ENCODE results near the gene GPSM1. TPM values are rescaled to one million over a fixed set of nuclear protein-coding genes. Genes with fewer than 3 reads are reported as not detected.

The GPSM1 gene
- polyA plus RNA-seq, 1 of the 3 experiments (the other 2 are of a cell fraction), result 26.7 TPM

DNA sequence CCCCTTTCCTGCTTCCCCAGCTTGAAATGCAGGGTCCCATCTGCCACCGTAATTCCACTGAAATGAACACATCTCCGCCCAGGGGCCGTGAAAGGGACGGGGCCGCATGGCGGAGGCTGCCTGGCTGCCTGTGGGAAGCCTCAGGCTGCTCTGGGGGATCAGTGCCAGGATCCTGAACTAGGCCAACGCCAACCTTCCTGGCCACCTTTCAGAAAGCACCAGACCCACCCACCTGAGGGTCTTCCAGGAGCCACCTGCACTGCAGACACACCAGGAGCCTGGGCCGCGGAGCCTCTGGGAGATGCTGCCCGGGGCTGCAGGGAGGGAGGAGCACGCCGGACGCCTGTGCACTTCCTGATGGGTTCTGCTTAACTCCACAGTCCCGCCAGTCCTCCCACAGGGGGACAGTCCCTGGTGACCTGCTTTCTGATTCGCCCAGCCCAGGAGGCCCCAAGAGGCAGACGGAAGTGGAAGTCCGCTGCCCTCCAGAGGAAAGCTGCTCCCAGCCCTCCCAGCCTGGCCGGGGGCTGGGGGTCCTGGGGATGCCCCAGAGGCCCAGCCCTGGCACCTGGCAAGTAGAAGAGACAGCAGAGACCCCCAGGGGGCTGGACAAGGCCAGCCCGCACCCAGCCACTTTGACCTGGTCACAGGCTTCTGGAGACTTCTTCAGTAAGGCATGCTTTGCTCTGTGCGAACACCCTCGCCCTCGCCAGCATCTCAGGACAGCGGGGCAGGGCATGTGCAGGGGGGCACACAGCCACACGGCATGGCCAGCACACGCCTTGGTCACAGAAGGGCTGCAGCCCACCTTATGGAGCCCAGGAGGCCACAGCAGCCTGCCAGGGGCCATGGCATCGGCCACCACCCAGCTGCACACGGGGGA lies 46.2 kb downstream of the GPSM1 start, which contains the start of gene CARD9 (continued):
- no peak for TF ChIP-seq MEF2A (IDR thresholded peaks at IDR 0.05; ENCODE audit: borderline replicate concordance, low read depth)

DNA sequence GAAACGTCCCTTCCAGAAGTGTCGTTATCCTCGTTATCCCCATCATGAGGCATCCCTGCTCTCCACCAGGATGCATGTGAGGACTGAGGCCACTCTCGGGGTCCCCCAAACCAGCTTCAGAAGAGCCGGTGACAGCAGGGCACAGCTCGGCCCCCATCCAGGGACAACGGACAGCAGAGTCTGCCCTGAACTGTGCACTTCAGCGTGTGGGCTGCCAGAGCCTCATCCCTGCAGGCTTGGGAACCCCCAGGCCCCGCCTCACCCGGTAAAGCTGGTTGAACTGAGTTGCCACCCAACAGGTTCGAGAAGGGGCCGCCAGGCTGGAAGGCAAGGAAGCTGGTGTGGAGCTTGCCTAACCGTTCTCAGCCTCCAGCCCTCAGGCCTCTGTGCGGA lies 46.8 kb downstream of the GPSM1 start:
- H3K27me3 ChIP-seq (ENCODE audit: insufficient read depth), result no peaks in the 10 kb centered on the region
- no peaks in the 10 kb centered on the region for H3K79me2 ChIP-seq (ENCODE audit: insufficient read depth)
- TF ChIP-seq ELF1 (IDR thresholded peaks at IDR 0.05) (no peak), RFX5 (IDR thresholded peaks at IDR 0.05; ENCODE audit: low read length) (no peak), GATA2 (CRISPR knock-in tag; IDR thresholded peaks at IDR 0.05) (no peak), TEAD4 (IDR thresholded peaks at IDR 0.05; ENCODE audit: borderline replicate concordance, insufficient read depth) (no peak), GABPA (IDR thresholded peaks at IDR 0.05; ENCODE audit: low read depth) (no peak), NFIC (IDR thresholded peaks at IDR 0.05; ENCODE audit: borderline replicate concordance) (no peak), JUND (IDR thresholded peaks at IDR 0.05) (no peak), EP300 (IDR thresholded peaks at IDR 0.05; ENCODE audit: borderline replicate concordance in 1 of 2, low read depth in 1 of 2, low read length in 1 of 2) (no peak), SMC3 (IDR thresholded peaks at IDR 0.05; ENCODE audit: low read depth, low read length) (no peak), SIN3A (IDR thresholded peaks at IDR 0.05; ENCODE audit: borderline replicate concordance, low read depth, low read length) (no peak)
- TF ChIP-seq, protein P1, sequence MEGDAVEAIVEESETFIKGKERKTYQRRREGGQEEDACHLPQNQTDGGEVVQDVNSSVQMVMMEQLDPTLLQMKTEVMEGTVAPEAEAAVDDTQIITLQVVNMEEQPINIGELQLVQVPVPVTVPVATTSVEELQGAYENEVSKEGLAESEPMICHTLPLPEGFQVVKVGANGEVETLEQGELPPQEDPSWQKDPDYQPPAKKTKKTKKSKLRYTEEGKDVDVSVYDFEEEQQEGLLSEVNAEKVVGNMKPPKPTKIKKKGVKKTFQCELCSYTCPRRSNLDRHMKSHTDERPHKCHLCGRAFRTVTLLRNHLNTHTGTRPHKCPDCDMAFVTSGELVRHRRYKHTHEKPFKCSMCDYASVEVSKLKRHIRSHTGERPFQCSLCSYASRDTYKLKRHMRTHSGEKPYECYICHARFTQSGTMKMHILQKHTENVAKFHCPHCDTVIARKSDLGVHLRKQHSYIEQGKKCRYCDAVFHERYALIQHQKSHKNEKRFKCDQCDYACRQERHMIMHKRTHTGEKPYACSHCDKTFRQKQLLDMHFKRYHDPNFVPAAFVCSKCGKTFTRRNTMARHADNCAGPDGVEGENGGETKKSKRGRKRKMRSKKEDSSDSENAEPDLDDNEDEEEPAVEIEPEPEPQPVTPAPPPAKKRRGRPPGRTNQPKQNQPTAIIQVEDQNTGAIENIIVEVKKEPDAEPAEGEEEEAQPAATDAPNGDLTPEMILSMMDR (IDR thresholded peaks at IDR 0.05), result no peak
- TF ChIP-seq, protein P2, sequence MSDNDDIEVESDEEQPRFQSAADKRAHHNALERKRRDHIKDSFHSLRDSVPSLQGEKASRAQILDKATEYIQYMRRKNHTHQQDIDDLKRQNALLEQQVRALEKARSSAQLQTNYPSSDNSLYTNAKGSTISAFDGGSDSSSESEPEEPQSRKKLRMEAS (IDR thresholded peaks at IDR 0.05; ENCODE audit: low read depth), result no peak
- TF ChIP-seq, protein P3, sequence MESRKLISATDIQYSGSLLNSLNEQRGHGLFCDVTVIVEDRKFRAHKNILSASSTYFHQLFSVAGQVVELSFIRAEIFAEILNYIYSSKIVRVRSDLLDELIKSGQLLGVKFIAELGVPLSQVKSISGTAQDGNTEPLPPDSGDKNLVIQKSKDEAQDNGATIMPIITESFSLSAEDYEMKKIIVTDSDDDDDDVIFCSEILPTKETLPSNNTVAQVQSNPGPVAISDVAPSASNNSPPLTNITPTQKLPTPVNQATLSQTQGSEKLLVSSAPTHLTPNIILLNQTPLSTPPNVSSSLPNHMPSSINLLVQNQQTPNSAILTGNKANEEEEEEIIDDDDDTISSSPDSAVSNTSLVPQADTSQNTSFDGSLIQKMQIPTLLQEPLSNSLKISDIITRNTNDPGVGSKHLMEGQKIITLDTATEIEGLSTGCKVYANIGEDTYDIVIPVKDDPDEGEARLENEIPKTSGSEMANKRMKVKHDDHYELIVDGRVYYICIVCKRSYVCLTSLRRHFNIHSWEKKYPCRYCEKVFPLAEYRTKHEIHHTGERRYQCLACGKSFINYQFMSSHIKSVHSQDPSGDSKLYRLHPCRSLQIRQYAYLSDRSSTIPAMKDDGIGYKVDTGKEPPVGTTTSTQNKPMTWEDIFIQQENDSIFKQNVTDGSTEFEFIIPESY (IDR thresholded peaks at IDR 0.05; ENCODE audit: borderline replicate concordance, low read depth), result no peak
- TF ChIP-seq, protein P4, sequence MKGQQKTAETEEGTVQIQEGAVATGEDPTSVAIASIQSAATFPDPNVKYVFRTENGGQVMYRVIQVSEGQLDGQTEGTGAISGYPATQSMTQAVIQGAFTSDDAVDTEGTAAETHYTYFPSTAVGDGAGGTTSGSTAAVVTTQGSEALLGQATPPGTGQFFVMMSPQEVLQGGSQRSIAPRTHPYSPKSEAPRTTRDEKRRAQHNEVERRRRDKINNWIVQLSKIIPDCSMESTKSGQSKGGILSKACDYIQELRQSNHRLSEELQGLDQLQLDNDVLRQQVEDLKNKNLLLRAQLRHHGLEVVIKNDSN (IDR thresholded peaks at IDR 0.05; ENCODE audit: borderline replicate concordance, low read depth), result no peak
- no peaks in the 10 kb centered on the region for H4K20me1 ChIP-seq (ENCODE audit: insufficient read depth)
- H3K9me2 ChIP-seq, result no peaks in the 10 kb centered on the region
- H3F3A ChIP-seq (replicated peaks; ENCODE audit: insufficient read depth), result no peaks in the 10 kb centered on the region
- ChIA-PET POLR2A (interaction anchor here (1.0 to 3.7 kb wide), 5 partner anchors 9 to 48 kb away, joined by 3 to 36 read pairs (median 5); partner anchors contain the start of gene DNLZ), CTCF (interaction anchor here (0.6 to 5.5 kb wide), 10 partner anchors 10 to 61 kb away, joined by 3 to 65 read pairs (median 4); partner anchors contain the start of genes DNLZ and SNAPC4)
- no peak overlapping the region for H3K4me3 ChIP-seq (ENCODE audit: low read depth in 2 of 2, low read length in 1 of 2)
- 95% methylated on average over 8 of the region's 14 CpGs for WGBS (ENCODE audit: low lambda C conversion rate)
- H3K36me3 ChIP-seq (replicated peaks in 1 of 2; ENCODE audit: control insufficient read depth in 1 of 2, insufficient read depth in 2 of 2, low read length in 1 of 2), result peaks cover 0 to 30% of the 10 kb centered on the region in 2 experiments
- no peaks in the 10 kb centered on the region for H3K9me3 ChIP-seq
- H3K9ac ChIP-seq, result no peak overlapping the region
- peak overlapping the region in 1 of 2 experiments; percentile 90; a peak in 2 of 4 replicates for H3K27ac ChIP-seq (ENCODE audit: low read depth in 2 of 2, low read length in 1 of 2)
- peaks cover 0 to 43% of the 10 kb centered on the region in 2 experiments; a peak in 1 of 4 replicates for H3K4me1 ChIP-seq (ENCODE audit: control insufficient read depth in 1 of 2, insufficient read depth in 2 of 2, low read depth in 1 of 2, low read length in 1 of 2)
- no peak for DNase-seq
- no peak overlapping the region for H3K4me2 ChIP-seq
- no peak overlapping the region for H2AFZ ChIP-seq (ENCODE audit: low read depth)

Measured in SK-N-SH (cell line).